HG02943 (cell line): ENCODE results near the gene MKNK1.

Experiments used
- ATAC-seq: cut with Tn5 transposase; IDR thresholded peaks from one replicate; pipeline ENCODE4 v1.9.1; 2021; ENCODE audit warnings: mild to moderate bottlenecking, low read depth, moderate library complexity; ENCODE audit not compliant: unreplicated experiment

Gene MKNK1

GRCh38 chr1:46510341-46510997 lies 93.6 kb downstream of the MKNK1 start:
- no peak for ATAC-seq

GRCh38 chr1:46508757-46509156 lies 95.3 kb downstream of the MKNK1 start:
- no peak for ATAC-seq
